CD4-positive, alpha-beta T cell treated with Interleukin-17A for 4 hours (primary cell): ENCODE measurements around the gene DOCK11.
"Not testable (repeated sequence)": the region's sequence is repeated elsewhere in the genome, so short reads cannot be mapped to it uniquely, and the experiment has no call there.

Source experiments
- DNase-seq: peaks from one replicate; pipeline ENCODE4 v3.0.0-alpha.2; 2020; ENCODE audit warnings: mixed read lengths

The DOCK11 gene

DNA sequence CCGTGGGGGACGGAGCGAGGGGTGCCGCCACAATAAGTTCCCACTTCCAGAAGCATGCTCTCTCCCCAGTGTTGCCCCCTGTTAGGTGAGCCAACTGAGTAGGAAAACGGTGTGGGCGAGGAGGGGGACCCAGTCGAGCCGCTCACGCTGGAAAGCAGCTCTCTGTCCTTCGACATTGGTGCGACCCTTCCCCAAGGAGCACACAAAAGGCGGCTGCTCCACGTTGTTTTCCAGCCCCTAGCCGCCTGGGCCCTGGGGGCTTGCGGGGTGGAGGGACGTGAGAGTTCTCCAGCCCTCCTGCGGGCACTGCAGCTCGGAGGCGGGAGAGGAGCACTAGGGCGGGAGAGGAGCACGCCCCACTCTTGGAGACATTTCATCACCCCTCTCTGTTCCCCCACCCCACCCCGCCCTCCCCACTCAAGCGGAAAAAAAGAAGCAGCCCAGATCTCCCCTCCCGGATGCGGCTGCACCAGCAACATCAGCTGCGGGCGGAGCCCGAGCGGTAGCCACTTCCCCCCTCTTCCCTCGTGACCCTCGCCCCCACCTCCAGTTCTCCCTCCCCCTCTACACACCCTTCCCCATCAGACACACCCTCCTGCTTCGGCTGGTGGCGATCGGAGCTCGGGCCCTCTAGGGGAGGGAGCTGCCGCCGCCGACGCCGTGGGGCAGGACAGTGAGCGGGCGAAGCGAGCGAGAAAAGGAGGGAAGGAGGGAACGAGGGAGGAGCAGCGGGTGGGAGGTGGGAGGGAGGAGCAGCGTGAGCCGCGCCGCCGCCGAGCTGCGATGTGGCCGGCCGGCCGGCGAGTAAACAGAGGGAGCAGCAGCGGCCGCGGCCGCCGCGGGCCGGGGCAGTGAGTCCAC, at the start of gene DOCK11:
DOCK11 (plus strand) TSS at position 755 of the 861 bp plus-strand sequence. CDS start 157 bp downstream, outside the sequence.
- peak; percentile 85 for DNase-seq

DNA sequence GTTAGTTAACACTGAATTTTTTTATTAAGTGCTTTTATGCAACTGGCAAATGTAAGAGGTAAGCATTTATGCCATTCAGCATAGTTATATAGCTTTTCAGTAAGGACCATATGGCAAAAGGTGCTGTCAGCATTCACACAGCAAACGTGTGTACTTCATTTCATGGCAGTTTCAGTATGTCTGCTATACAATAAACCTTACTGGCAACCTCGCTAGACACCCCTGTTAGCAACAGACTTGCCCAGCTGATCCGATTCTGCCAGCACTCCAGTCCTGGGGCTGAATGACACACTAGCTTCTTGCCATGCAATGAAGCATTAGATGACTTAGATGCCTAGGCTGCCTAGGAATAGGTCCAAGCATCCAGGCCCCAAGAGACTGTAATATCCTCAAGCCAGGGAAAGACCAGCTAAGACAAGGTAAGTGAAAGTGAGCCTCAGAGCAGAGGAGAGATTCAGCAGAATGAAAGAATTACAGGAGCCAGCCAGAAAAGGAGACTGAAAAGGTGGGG, 47.3 kb upstream of the DOCK11 start:
- no peak for DNase-seq

DNA sequence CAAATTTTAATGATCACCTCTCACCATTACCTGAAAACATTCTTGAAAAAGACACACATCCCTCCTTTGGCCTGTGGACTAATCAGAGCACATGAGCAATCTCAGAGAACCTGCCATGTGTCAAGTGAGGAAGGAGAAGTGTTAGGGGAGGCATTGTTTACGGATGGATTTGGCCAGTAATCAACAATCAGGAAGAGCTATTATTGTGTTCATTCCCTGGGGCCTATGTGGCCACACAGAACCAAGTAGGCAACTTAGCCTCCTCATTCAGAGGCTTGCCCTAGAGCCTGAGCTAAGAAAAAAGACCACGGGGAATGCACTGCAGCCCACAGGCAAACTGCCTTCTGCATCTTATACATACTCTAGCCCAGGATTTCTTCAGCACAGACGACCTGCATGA, 40.6 kb upstream of the DOCK11 start:
- no peak for DNase-seq

- DNase-seq = peak; percentile 26
Measured at GRCh38 chrX:118459494-118459893, 36.1 kb upstream of the DOCK11 start.

DNA sequence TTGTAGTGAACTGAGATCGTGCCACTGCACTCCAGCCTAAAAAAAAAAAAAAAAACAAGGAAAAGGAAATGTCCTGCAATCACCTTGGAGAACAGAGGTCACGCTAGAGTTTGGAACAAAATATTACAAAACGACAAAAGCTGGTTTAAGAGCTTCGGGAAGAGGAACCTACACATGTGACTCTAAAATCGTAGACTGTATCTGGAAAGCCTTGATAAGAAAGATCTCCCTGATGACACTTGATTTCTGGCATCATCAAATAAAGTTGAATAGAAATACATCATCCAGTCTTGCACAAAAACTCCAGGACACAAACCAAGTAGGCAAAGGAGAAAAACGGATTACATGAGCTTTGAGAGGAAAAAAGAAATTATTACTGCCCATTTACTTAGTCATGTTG, 31.1 kb upstream of the DOCK11 start:
- DNase-seq = no peak

GRCh38 chrX:118468122-118468521, 27.5 kb upstream of the DOCK11 start:
- DNase-seq = no peak

DNA sequence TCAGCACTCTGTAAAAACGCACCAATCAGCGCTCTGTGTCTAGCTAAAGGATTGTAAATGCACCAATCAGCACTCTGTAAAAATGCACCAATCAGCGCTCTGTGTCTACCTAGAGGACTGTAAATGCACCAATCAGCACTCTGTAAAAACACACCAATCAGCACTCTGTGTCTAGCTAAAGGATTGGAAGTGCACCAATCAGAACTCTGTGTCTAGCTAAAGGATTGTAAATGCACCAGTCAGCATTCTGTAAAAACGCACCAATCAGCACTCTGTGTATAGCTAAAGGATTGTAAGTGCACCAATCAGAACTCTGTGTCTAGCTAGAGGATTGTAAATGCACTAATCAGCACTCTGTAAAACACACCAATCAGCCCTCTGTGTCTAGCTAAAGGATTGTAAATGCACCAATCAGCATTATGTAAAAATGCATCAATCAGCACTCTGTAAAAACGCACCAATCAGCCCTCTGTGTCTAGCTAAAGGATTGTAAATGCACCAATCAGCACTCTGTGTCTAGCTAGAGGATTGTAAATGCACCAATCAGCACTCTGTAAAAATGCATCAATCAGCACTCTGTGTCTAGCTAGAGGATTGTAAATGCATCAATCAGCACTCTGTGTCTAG, 24.8 kb upstream of the DOCK11 start:
- DNase-seq = not testable (repeated sequence)

GRCh38 chrX:118474586-118474985, 21.0 kb upstream of the DOCK11 start:
- DNase-seq = no peak

- DNase-seq = no peak
Measured at GRCh38 chrX:118475903-118476302, 19.7 kb upstream of the DOCK11 start.

DNA sequence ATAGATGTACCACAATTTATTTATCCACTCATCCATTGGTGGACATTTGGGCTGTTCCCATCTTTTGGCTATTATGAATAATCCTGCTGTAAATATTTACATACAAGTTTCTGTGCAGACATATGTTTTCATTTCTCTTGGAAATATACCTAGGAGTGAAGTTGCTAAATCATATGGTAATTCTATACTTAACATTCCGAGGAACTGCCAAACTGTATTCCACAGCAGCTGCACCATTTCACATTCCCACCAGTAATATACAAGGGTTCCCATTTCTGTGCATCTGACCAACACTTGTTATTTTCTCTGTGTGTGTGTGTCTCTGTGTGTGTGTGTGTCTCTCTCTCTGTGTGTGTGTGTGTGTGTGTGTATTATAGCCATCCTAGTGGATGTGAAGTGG, 15.4 kb upstream of the DOCK11 start:
- DNase-seq = no peak

DNA sequence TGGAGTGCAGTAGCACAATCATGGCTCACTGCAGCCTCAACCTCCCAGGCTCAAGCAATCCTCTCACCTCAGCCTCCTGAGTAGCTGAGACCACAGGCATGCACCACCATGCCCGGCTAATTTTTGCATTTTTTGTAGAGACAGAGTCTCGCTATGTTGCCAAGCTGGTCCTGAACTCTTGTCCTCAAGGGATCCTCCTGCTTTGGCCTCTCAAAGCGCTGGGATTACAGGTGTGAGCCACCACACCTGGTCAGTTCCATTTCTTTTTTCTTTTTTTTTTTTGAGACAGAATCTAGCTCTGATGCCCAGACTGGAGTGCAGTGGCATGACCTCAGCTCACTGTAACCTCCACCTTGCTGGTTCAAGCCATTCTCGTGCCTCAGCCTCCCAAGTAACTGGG, 13.2 kb upstream of the DOCK11 start:
- DNase-seq = not testable (repeated sequence)

GRCh38 chrX:118484216-118484903, 11.3 kb upstream of the DOCK11 start:
- DNase-seq = no peak

- not testable (repeated sequence) for DNase-seq
Measured at GRCh38 chrX:118486693-118487092, 8.9 kb upstream of the DOCK11 start.

GRCh38 chrX:118493016-118493415, 2.6 kb upstream of the DOCK11 start:
- DNase-seq = no peak

DNA sequence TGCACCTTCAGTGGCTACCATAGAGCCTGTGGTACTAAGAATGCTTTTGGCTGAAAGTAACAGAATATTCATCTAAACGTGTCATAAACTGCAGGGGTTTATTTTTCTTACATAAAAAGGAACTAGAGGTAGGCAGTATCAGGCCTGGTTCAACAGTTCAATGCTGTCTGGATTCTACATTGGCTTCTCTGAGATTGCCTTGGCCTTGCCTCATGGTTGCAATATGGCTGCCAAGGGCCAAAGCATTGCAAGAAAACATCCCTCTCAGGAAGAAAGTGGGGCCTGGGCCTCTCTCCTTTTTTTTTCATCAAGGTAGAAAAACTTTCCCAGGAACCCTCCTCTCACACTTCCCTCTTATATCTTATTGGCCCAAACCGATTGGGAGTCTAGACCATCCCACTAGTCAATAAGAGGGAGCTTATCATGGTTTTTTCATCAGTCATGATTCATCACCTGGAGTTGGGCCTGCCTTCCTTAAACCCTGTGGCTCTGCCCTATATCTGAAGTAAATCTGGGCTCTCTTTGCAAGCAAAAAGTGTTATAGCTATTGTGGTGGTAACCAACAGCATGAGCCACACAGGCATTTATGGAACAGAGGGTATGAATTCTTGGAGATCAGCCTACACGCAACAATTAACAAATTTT, 1.8 kb upstream of the DOCK11 start:
- no peak for DNase-seq

DNA sequence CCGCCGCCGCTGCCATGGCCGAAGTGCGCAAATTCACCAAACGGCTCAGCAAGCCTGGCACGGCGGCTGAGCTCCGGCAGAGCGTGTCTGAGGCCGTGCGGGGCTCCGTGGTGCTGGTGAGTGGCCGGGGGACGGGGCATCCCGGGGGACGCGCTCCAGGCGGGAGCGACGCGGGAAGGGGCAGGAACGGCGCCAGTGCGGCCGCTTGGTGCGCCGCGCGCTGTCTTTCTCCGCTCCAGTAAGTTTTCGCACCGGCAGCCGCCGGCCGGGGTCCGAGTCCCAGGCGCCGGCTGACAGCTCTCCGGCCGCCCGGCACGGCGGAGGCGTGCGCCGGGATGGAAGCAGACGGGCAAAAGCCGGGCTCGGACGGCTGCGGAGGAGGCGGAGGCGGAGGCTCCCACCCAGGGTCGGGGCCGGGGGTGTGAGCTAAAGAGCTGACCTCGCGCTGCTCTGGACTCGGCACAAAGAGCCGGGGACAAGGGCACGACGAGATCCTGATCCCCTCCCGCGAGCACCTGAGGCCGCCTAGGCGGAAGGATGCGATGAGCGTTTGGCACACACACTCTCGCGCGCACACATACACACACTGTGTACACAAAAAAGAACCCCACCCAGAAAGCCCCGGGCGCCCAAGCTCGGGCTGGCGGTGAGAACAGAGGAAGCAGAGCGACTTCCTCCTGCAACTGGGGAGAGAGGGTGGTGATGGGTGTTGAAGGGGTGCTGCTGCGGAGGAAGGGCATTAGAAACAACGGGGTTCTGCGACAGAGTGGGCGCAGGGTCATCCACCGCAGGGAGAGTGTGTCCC, 545 bp downstream of the DOCK11 start:
- DNase-seq = peak; percentile 83

GRCh38 chrX:118496763-118497079, 1.1 kb downstream of the DOCK11 start:
- no peak for DNase-seq

DNA sequence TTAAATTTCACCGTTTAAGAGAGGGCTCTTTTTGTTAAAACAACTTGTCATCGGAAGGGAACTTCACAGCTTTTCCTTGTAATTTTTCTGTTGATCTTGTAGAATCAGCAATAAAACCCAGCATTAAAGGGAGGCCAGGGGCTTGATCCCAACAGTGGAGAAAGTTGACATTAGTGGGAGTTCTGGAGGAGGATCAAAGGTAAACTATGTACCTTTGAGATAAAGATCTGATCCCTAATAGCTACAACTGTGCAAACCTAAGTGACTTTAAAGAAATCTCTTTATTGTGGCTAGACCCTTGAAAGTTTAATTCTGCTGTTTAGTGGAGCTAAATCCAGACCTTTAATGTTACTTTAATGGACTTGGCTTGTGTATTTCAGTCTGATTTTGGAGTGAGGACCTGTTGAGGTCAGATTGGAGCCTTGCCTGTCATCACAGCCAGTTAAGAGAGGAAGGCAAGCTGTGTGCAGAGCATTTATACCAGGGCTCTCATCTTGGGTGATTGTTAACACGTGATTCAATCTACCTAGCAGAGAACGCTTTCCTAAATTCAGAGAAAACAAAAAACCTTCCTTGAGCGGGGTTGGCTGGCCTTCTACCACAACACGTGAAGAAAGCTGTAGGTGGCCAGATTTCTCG, 1.7 kb downstream of the DOCK11 start:
- DNase-seq = peak; percentile 45

GRCh38 chrX:118498351-118498750, 2.7 kb downstream of the DOCK11 start:
- no peak for DNase-seq

- DNase-seq = no peak
Measured at GRCh38 chrX:118498755-118499154, 3.1 kb downstream of the DOCK11 start.

GRCh38 chrX:118499295-118499694, 3.7 kb downstream of the DOCK11 start:
- DNase-seq = no peak
